H1 (cell line): ENCODE data around the gene ZC3HAV1. TPM values are rescaled to one million over a fixed set of nuclear protein-coding genes. Genes with fewer than 3 reads are reported as not detected.

Experiments used
- CTCF ChIA-PET: fragments of 300-600 bp; sonication (Branson Sonifier 250); formaldehyde crosslinking; loops from one replicate; lab custom pipeline; 2021; ENCODE audit not compliant: partially characterized antibody; lab: Charles Lee
- POLR2A ChIA-PET: fragments of 300-600 bp; sonication (Branson Sonifier 250); formaldehyde crosslinking; loops from one replicate; lab custom pipeline; 2021; ENCODE audit warnings: inconsistent platforms; ENCODE audit not compliant: partially characterized antibody; lab: Charles Lee
- DNase-seq, 2 experiments: peaks; one replicate each; pipeline versions ENCODE4 v3.0.0 to v3.0.0-alpha.2; 2010 to 2022; ENCODE audit warnings: low spot score in 2 of 2, low read depth in 1 of 2, mixed read lengths in 1 of 2
- FAIRE-seq: peaks from 2 replicates; lab custom pipeline; 2011; peaks lifted over from hg19 to GRCh38; lab: Jason Lieb, UNC
- H2AFZ ChIP-seq: 2 replicates; pipeline ENCODE4 v1.8.1; 2012; ENCODE audit warnings: low read length, inconsistent platforms
- H2AK5ac ChIP-seq: 2 replicates; pipeline ENCODE4 v1.6.1; 2013; ENCODE audit warnings: low read depth, low read length
- H2BK120ac ChIP-seq: replicated peaks from 2 replicates; pipeline ENCODE3; 2013; ENCODE audit warnings: low read depth, low read length, inconsistent platforms
- H2BK12ac ChIP-seq: 2 replicates; pipeline ENCODE4 v1.6.1; 2013; ENCODE audit warnings: low read depth, low read length
- H2BK15ac ChIP-seq: 2 replicates; pipeline ENCODE4 v1.6.1; 2013; ENCODE audit warnings: low read length
- H2BK20ac ChIP-seq: 2 replicates; pipeline ENCODE4 v1.6.1; 2013; ENCODE audit warnings: low read length
- H2BK5ac ChIP-seq: 2 replicates; pipeline ENCODE4 v1.6.1; 2013; ENCODE audit warnings: low read depth, low read length
- H3K14ac ChIP-seq: 2 replicates; pipeline ENCODE4 v1.6.1; 2013; ENCODE audit warnings: inconsistent platforms; ENCODE audit not compliant: insufficient read length
- H3K18ac ChIP-seq: 2 replicates; pipeline ENCODE4 v1.6.1; 2013; ENCODE audit warnings: low read length; ENCODE audit errors: extremely low read depth
- H3K23ac ChIP-seq: 2 replicates; pipeline ENCODE4 v1.6.1; 2013; ENCODE audit warnings: inconsistent platforms; ENCODE audit not compliant: insufficient read length
- H3K23me2 ChIP-seq: 2 replicates; pipeline ENCODE4 v1.6.1; 2013; ENCODE audit warnings: low read depth, low read length
- H3K27ac ChIP-seq: 2 replicates; pipeline ENCODE4 v1.6.1; 2011; ENCODE audit warnings: low read depth, low read length, inconsistent platforms
- H3K27me3 ChIP-seq, 4 experiments: replicated peaks in 1 of 4; 1 replicate in 1 of 4; 2 replicates in 3 of 4; pipeline versions ENCODE4 v1.6.1 to v1.8.1; 2011 to 2013; ENCODE audit warnings: low read length in 3 of 4, mild to moderate bottlenecking in 3 of 4, inconsistent platforms in 2 of 4, mixed read lengths in 2 of 4, moderate library complexity in 1 of 4; ENCODE audit not compliant: control insufficient read depth in 3 of 4, insufficient read depth in 3 of 4; ENCODE audit errors: extremely low read depth in 1 of 4
- H3K36me3 ChIP-seq, 4 experiments: 2 replicates each; pipeline versions ENCODE4 v1.6.1 to v1.8.1; 2011 to 2013; ENCODE audit warnings: mild to moderate bottlenecking in 4 of 4, low read length in 3 of 4, moderate library complexity in 2 of 4, control low read depth in 1 of 4, inconsistent platforms in 1 of 4; ENCODE audit not compliant: insufficient read depth in 4 of 4, control insufficient read depth in 2 of 4
- H3K4ac ChIP-seq: replicated peaks from 2 replicates; pipeline ENCODE3; 2013; ENCODE audit warnings: low read length, low read depth, mixed read lengths, inconsistent platforms; ENCODE audit not compliant: insufficient read length
- H3K4me1 ChIP-seq, 4 experiments: replicated peaks in 1 of 4; 1 replicate in 1 of 4; 2 replicates in 3 of 4; pipeline versions ENCODE4 v1.6.1 to v1.8.1; 2011 to 2013; ENCODE audit warnings: low read length in 3 of 4, inconsistent platforms in 2 of 4, mixed read lengths in 1 of 4; ENCODE audit not compliant: insufficient read depth in 4 of 4, control insufficient read depth in 3 of 4
- H3K4me2 ChIP-seq, 2 experiments: 2 replicates each; pipeline versions ENCODE4 v1.6.1 to v1.8.1; 2011 to 2013; ENCODE audit warnings: low read depth in 2 of 2, low read length in 2 of 2, control low read depth in 1 of 2, inconsistent platforms in 1 of 2, mild to moderate bottlenecking in 1 of 2; ENCODE audit not compliant: insufficient read depth in 1 of 2
- H3K4me3 ChIP-seq, 4 experiments: fragments of 200-600, 300-600 bp in 1 of 4; sonication (generic), shearing (Covaris generic), sonication (Bioruptor Twin) in 1 of 4; 2 replicates each; pipeline versions ENCODE4 v1.5.1 to v1.8.1; 2011 to 2016; ENCODE audit warnings: low read length in 4 of 4, low read depth in 3 of 4, control low read depth in 2 of 4, inconsistent platforms in 2 of 4, mild to moderate bottlenecking in 2 of 4, mixed read lengths in 1 of 4, moderate library complexity in 1 of 4; ENCODE audit not compliant: insufficient read depth in 2 of 4; ENCODE audit errors: extremely low read depth in 1 of 4
- H3K56ac ChIP-seq: replicated peaks from 2 replicates; pipeline ENCODE3; 2013; ENCODE audit warnings: low read depth, mild to moderate bottlenecking, mixed read lengths, low read length, inconsistent platforms; ENCODE audit not compliant: insufficient read length
- H3K79me1 ChIP-seq: 2 replicates; pipeline ENCODE4 v1.6.1; 2013; ENCODE audit warnings: low read depth, low read length, control low read depth
- H3K79me2 ChIP-seq, 2 experiments: 2 replicates each; pipeline versions ENCODE4 v1.6.1 to v1.8.1; 2012 to 2013; ENCODE audit warnings: low read length in 2 of 2, mild to moderate bottlenecking in 2 of 2, inconsistent platforms in 1 of 2; ENCODE audit not compliant: insufficient read depth in 2 of 2, control insufficient read depth in 1 of 2
- H3K9ac ChIP-seq, 4 experiments: replicated peaks in 1 of 4; 1 replicate in 1 of 4; 2 replicates in 3 of 4; pipeline versions ENCODE4 v1.6.1 to v1.8.1; 2011 to 2013; ENCODE audit warnings: low read depth in 3 of 4, low read length in 3 of 4, control low read depth in 2 of 4, mild to moderate bottlenecking in 2 of 4, moderate library complexity in 2 of 4, inconsistent platforms in 1 of 4; ENCODE audit errors: extremely low read depth in 1 of 4
- H3K9me3 ChIP-seq, 2 experiments: 2 replicates each; pipeline versions ENCODE4 v1.6.1 to v1.8.1; 2012 to 2013; ENCODE audit warnings: mild to moderate bottlenecking in 2 of 2, moderate library complexity in 2 of 2, control low read depth in 1 of 2, inconsistent platforms in 1 of 2, low read depth in 1 of 2, low read length in 1 of 2, mixed read lengths in 1 of 2; ENCODE audit not compliant: insufficient read depth in 2 of 2
- H4K20me1 ChIP-seq, 2 experiments: replicated peaks in 1 of 2; 2 replicates each; pipeline versions ENCODE3 to v1.8.1; 2011 to 2013; ENCODE audit warnings: inconsistent platforms in 2 of 2, low read length in 2 of 2, mild to moderate bottlenecking in 1 of 2; ENCODE audit not compliant: insufficient read depth in 2 of 2, control insufficient read depth in 1 of 2
- H4K5ac ChIP-seq: 2 replicates; pipeline ENCODE4 v1.6.1; 2013; ENCODE audit warnings: low read length, low read depth, mixed read lengths, inconsistent platforms; ENCODE audit not compliant: insufficient read length
- H4K8ac ChIP-seq: 2 replicates; pipeline ENCODE4 v1.8.0; 2013; ENCODE audit warnings: mild to moderate bottlenecking, moderate library complexity, low read length, inconsistent platforms; ENCODE audit not compliant: insufficient read depth; ENCODE audit errors: extremely low read depth
- H4K91ac ChIP-seq: replicated peaks from 2 replicates; pipeline ENCODE3; 2013; ENCODE audit warnings: low read length, mixed read lengths, inconsistent platforms; ENCODE audit not compliant: insufficient read length
- EP300 ChIP-seq, 2 experiments: IDR thresholded peaks; 1 replicate in 1 of 2; 2 replicates in 1 of 2; pipeline ENCODE4 v1.6.1; 2011 to 2012; ENCODE audit warnings: low read depth in 2 of 2, low read length in 2 of 2, mild to moderate bottlenecking in 2 of 2, borderline replicate concordance in 1 of 2, inconsistent platforms in 1 of 2, moderate library complexity in 1 of 2
- HDAC2 ChIP-seq, 2 experiments: fragments of 300-600 bp in 1 of 2; sonication (generic) in 1 of 2; IDR thresholded peaks; 2 replicates each; pipeline ENCODE4 v1.6.1; 2011 to 2012; ENCODE audit warnings: low read depth in 2 of 2, low read length in 2 of 2, mild to moderate bottlenecking in 2 of 2, moderate library complexity in 2 of 2, borderline replicate concordance in 1 of 2, inconsistent platforms in 1 of 2
- KDM4A ChIP-seq: IDR thresholded peaks from one replicate; pipeline ENCODE4 v1.7.1; 2012; ENCODE audit warnings: low read depth, mild to moderate bottlenecking, moderate library complexity, low read length, inconsistent platforms; ENCODE audit not compliant: severe bottlenecking
- NRF1 ChIP-seq: IDR thresholded peaks from 2 replicates; pipeline ENCODE4 v1.6.1; 2011; ENCODE audit warnings: mild to moderate bottlenecking, low read depth, low read length, improper control_type of control experiment
- PHF8 ChIP-seq: fragments of 200-600 bp; sonication (generic); conservative IDR thresholded peaks from 2 replicates; pipeline ENCODE4 v1.7.1; 2012; ENCODE audit warnings: low read depth, mild to moderate bottlenecking, inconsistent platforms, low read length, moderate library complexity
- RAD21 ChIP-seq, 2 experiments: IDR thresholded peaks in 1 of 2; conservative IDR thresholded peaks in 1 of 2; 2 replicates each; pipeline ENCODE4 v1.6.1; 2011; ENCODE audit warnings: low read depth in 2 of 2, low read length in 2 of 2, improper control_type of control experiment in 1 of 2, inconsistent platforms in 1 of 2, mild to moderate bottlenecking in 1 of 2, moderate library complexity in 1 of 2
- RXRA ChIP-seq: IDR thresholded peaks from 2 replicates; pipeline ENCODE4 v1.6.1; 2011; ENCODE audit warnings: low read depth, mild to moderate bottlenecking, low read length, moderate library complexity; ENCODE audit not compliant: insufficient read depth
- SRF ChIP-seq: IDR thresholded peaks from 2 replicates; pipeline ENCODE4 v1.6.1; 2011; ENCODE audit warnings: mild to moderate bottlenecking, low read depth, low read length, moderate library complexity
- SUZ12 ChIP-seq: fragments of 200-600 bp; sonication (generic); IDR thresholded peaks from 2 replicates; pipeline ENCODE4 v1.6.1; 2012; ENCODE audit warnings: mild to moderate bottlenecking, inconsistent platforms, low read length, moderate library complexity, mixed read lengths
- TAF7 ChIP-seq: optimal IDR thresholded peaks from 2 replicates; pipeline ENCODE3; 2011; ENCODE audit warnings: low read depth, mild to moderate bottlenecking, inconsistent platforms, low read length, moderate library complexity, borderline replicate concordance
- WGBS, 2 experiments: shearing (Covaris generic) in 1 of 2; methylation state at CpG; one replicate each; pipeline versions ENCODE4 v1.1.6 to v1.1.7; 2013 to 2015; ENCODE audit warnings: low lambda C conversion rate in 2 of 2, mixed read lengths in 2 of 2, inconsistent platforms in 1 of 2, low coverage in 1 of 2, missing lambda C conversion rate in 1 of 2; ENCODE audit not compliant: insufficient replicate concordance in 2 of 2, insufficient coverage in 1 of 2, insufficient read length in 1 of 2; ENCODE audit errors: extremely low coverage in 1 of 2, missing lambda C conversion rate in 1 of 2; 5-methylcytosine and 5-hydroxymethylcytosine counted together
- polyA plus RNA-seq, 7 experiments: library from polyadenylated mRNA; depleted of rRNA in 3 of 7; stranded (reverse) in 5 of 7; unstranded in 2 of 7; fragments of >200 nt in 5 of 7; fragments of 200-250 nt in 2 of 7; gene quantifications; 1 replicate in 5 of 7; 2 replicates in 1 of 7; 4 replicates in 1 of 7; pipeline versions ENCODE4 v1.2.1 to v1.2.3, GENCODE V29; 2011 to 2013; ENCODE audit warnings: missing spikeins in 2 of 7, mixed read lengths in 2 of 7
- total RNA-seq: library from RNA; stranded (reverse); fragmentation: NEBNext Ultra II Directional; extraction: Animal tissue kit (Norgen Biotek cat#: 25700); gene quantifications from 2 replicates; pipeline ENCODE4 v1.2.1, GENCODE V29; 2021

The ZC3HAV1 gene
- total and polyA plus RNA-seq, 2 of the 8 experiments (the other 6 are each of a cell fraction or from before 2014, with no cell fraction given) = 22.5 to 43.4 TPM

- no peak overlapping the region for H3K56ac ChIP-seq
- H3K4me1 ChIP-seq = no peaks in the 10 kb centered on the region
- DNase-seq (no peak), FAIRE-seq (no peak)
- no peak overlapping the region for H2BK12ac ChIP-seq
- no peak overlapping the region for H4K8ac ChIP-seq
- no peak overlapping the region for H2AK5ac ChIP-seq
- H2BK120ac ChIP-seq = no peak overlapping the region
- H4K5ac ChIP-seq = no peak overlapping the region
- H2BK5ac ChIP-seq = no peak overlapping the region
- H3K27ac ChIP-seq = no peak overlapping the region
- no peaks in the 10 kb centered on the region for H3K79me2 ChIP-seq
- no peaks in the 10 kb centered on the region for H3K9me3 ChIP-seq
- H4K20me1 ChIP-seq = no peaks in the 10 kb centered on the region
- H3K4me2 ChIP-seq = no peak overlapping the region
- no peak overlapping the region for H3K9ac ChIP-seq
- no peaks in the 10 kb centered on the region for H3K23me2 ChIP-seq
- TF ChIP-seq RXRA (no peak), SUZ12 (no peak), SRF (no peak), HDAC2 (IDR thresholded peaks at IDR 0.05; ENCODE audit: borderline replicate concordance in 1 of 2, low read depth in 2 of 2, low read length in 2 of 2) (no peak), RAD21 (IDR thresholded peaks at IDR 0.05 in 1 of 2, conservative IDR thresholded peaks at IDR 0.05 in 1 of 2; ENCODE audit: low read depth in 2 of 2, low read length in 2 of 2) (no peak), TAF7 (no peak), EP300 (IDR thresholded peaks at IDR 0.05; ENCODE audit: borderline replicate concordance in 1 of 2, low read depth in 2 of 2, low read length in 2 of 2) (no peak), NRF1 (no peak), KDM4A (no peak), PHF8 (no peak)
- no peaks in the 10 kb centered on the region for H3K27me3 ChIP-seq
- ChIA-PET POLR2A (no interaction called here), CTCF (no interaction called here)
- H4K91ac ChIP-seq = no peak overlapping the region
- H3K4ac ChIP-seq = no peak overlapping the region
- H2BK15ac ChIP-seq = no peak overlapping the region
- no peak overlapping the region for H3K4me3 ChIP-seq
- no peak overlapping the region for H3K18ac ChIP-seq
- H2BK20ac ChIP-seq = no peak overlapping the region
- WGBS, 2 experiments = 76% methylated on average over 4 of the region's 4 CpGs; no CpG with 5 or more reads in 1 of the 2 experiments
- no peaks in the 10 kb centered on the region; a peak in 1 of 8 replicates for H3K36me3 ChIP-seq
- no peak overlapping the region for H3K23ac ChIP-seq
- H3K79me1 ChIP-seq = no peaks in the 10 kb centered on the region
- no peak overlapping the region for H3K14ac ChIP-seq
- no peak overlapping the region for H2AFZ ChIP-seq
Measured at GRCh38 chr7:139139150-139139549, 29.6 kb upstream of the ZC3HAV1 start.
